ENCODE measurements around the gene FZD8. TPM values are rescaled to one million over a fixed set of nuclear protein-coding genes. Genes with fewer than 3 reads are reported as not detected.
A peak's percentile ranks its signal among the peaks of the same experiment; 100 is the strongest.

Gene FZD8
- total RNA-seq, 1 experiment from 2014 or later: 50.5 TPM

DNA sequence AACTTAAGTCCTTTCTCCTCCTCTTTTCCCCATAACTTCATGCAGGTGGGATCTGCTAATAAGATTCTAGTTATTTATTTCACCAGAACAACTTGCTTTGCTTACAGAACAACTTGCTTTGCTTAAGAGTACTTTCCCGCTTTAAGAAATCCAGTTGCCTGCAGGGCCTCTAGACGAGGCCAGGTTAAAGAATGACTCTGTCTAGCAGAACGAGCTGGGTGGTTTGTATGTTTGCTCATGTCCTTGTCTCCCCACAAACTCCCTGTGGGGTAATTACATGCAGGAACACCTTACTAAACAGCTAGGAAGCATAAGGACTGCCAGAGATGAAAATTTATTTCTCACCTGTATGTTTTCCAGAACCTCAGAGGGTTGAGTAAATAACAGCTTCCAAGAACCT lies 8.8 kb upstream of the FZD8 start:
- Histone ChIP-seq H3K27ac (ENCODE audit: low read depth, low read length, poor library complexity, severe bottlenecking) (no peak overlapping the region), H3K36me3 (ENCODE audit: insufficient read depth, low read length, poor library complexity, severe bottlenecking) (no peaks in the 10 kb centered on the region), H3K9me3 (ENCODE audit: low read depth, low read length, poor library complexity, severe bottlenecking) (no peaks in the 10 kb centered on the region), H3K27me3 (replicated peaks; ENCODE audit: insufficient read depth, low read depth, low read length, poor library complexity) (no peaks in the 10 kb centered on the region), H3K4me1 (ENCODE audit: insufficient read depth, low read length, poor library complexity, severe bottlenecking) (no peaks in the 10 kb centered on the region), H3K4me3 (ENCODE audit: low read depth, low read length, poor library complexity, severe bottlenecking) (no peak overlapping the region)
- intact Hi-C loops (cut with micrococcal nuclease; ENCODE audit: unreplicated experiment): no loop called here
- CTCF ChIA-PET: no interaction called here
- DNase-seq (ENCODE audit: low spot score): no peak
- TF ChIP-seq EZH2 (IDR thresholded peaks at IDR 0.05; ENCODE audit: borderline replicate concordance, low read depth, low read length, poor library complexity, severe bottlenecking): no peak
- TF ChIP-seq, protein P1, sequence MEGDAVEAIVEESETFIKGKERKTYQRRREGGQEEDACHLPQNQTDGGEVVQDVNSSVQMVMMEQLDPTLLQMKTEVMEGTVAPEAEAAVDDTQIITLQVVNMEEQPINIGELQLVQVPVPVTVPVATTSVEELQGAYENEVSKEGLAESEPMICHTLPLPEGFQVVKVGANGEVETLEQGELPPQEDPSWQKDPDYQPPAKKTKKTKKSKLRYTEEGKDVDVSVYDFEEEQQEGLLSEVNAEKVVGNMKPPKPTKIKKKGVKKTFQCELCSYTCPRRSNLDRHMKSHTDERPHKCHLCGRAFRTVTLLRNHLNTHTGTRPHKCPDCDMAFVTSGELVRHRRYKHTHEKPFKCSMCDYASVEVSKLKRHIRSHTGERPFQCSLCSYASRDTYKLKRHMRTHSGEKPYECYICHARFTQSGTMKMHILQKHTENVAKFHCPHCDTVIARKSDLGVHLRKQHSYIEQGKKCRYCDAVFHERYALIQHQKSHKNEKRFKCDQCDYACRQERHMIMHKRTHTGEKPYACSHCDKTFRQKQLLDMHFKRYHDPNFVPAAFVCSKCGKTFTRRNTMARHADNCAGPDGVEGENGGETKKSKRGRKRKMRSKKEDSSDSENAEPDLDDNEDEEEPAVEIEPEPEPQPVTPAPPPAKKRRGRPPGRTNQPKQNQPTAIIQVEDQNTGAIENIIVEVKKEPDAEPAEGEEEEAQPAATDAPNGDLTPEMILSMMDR (conservative IDR thresholded peaks at IDR 0.05; ENCODE audit: low read depth, low read length): no peak
- POLR2A ChIA-PET (ENCODE audit: low non-redundant PET): no interaction called here
- BruUV-seq (replicated peaks): no TSS peak

DNA sequence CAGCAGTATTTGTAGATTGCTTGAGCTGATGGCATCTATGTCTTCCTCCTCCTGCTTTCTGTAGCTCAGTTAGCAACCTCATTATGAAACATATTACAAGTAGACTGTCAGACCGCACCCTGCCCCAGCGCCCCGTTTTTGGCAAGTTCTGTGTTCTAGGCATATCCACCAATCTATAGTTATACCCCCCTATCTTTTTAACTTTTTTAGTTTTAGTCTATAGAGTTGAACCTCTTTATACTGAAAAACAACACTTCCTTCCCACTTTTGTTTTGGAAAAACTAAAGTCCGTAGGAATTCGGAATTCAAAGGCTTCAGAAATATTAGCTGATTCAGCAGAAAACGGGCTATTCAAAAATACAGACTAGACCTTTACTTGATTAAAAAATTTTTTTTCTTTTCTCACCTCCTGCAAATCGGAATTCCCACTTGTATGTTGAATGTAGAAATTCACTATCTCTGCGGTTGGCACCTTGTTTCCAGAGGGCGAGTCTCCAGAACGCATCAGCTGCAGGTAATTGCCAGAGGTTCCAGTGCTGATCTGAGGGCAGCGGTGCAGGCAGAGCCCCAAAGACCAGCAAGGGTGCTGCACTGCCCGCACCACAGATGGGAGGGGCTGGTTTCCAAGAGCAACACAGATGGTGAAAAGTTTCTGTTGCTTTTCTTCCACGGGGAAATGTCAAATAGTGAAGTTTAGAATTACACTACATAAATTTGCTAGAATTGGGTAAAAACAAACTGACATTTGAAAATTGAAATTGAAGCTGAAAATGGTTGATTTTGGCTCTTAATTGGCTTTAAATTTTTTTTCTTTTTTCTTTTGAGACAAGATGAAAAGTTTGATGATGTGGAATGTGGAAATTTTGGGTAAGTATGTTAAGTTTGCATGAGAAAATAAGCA lies 2.2 kb upstream of the FZD8 start:
- Histone ChIP-seq H3K4me1 (ENCODE audit: insufficient read depth, low read length, poor library complexity, severe bottlenecking) (peaks cover 9% of the 10 kb centered on the region), H3K27me3 (replicated peaks; ENCODE audit: insufficient read depth, low read depth, low read length, poor library complexity) (no peaks in the 10 kb centered on the region), H3K9me3 (ENCODE audit: low read depth, low read length, poor library complexity, severe bottlenecking) (no peaks in the 10 kb centered on the region), H3K4me3 (ENCODE audit: low read depth, low read length, poor library complexity, severe bottlenecking) (peak overlapping the region; percentile 88), H3K36me3 (ENCODE audit: insufficient read depth, low read length, poor library complexity, severe bottlenecking) (no peaks in the 10 kb centered on the region), H3K27ac (ENCODE audit: low read depth, low read length, poor library complexity, severe bottlenecking) (no peak overlapping the region)
- intact Hi-C loops (cut with micrococcal nuclease; ENCODE audit: unreplicated experiment): no loop called here
- TSS peak; percentile 44 for BruUV-seq (replicated peaks)
- no peak for TF ChIP-seq EZH2 (IDR thresholded peaks at IDR 0.05; ENCODE audit: borderline replicate concordance, low read depth, low read length, poor library complexity, severe bottlenecking)
- TF ChIP-seq, protein P1 (conservative IDR thresholded peaks at IDR 0.05; ENCODE audit: low read depth, low read length): no peak
- no peak for DNase-seq (ENCODE audit: low spot score)
- ChIA-PET POLR2A (ENCODE audit: low non-redundant PET) (no interaction called here), CTCF (interaction anchor here (0.5 kb wide), 1 partner anchor 382 kb away, joined by 6 read pairs; no protein-coding TSS in a partner anchor)

DNA sequence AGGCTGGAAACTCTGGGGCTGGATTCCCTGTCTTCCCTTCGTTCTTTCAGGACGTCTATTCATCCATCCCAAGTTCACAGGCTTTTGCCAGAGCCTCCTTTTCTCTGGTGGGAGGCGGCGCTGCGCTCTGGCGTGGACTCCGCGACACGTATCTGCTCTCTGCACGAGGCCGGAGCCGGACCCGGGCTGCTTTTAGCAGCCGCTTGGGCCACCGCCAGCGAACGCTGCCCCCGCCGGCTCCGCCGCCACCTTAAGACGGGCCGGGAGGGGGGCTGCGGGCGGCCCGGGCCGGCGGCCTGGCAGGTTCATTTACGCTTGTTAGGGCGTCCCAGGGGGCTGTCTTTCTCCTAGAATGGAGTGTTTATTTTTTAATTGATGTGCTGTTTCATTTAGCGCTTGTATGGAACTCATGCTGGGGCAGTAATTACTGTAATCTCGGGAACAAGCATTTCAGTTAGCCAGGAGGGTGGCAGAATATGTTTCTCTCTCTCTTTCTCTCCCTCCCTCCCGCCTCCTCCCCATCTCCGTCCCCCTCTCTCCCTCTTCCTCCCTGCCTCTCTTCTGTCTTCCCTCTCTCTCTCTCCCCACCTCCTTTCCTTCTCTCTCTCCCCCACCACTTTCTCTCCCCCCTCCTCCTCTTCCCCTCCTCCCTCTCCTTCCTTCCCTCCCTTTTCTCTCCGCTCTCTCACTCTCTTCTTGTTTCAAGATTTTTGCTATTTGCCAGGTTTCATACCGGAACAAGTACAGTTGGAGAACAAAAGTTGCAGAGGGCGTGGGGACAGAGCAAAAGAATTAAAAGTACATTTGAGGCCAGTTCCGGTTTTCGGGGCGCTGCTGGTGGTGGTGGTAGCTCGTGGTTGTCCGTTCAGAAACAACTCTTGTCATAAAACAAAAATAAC lies 1.3 kb upstream of the FZD8 start:
- H3K27me3 ChIP-seq (replicated peaks; ENCODE audit: insufficient read depth, low read depth, low read length, poor library complexity): no peaks in the 10 kb centered on the region
- DNase-seq (ENCODE audit: low spot score): peak; percentile 71
- peaks cover 4% of the 10 kb centered on the region for H3K36me3 ChIP-seq (ENCODE audit: insufficient read depth, low read length, poor library complexity, severe bottlenecking)
- intact Hi-C loops (cut with micrococcal nuclease; ENCODE audit: unreplicated experiment): no loop called here
- H3K4me3 ChIP-seq (ENCODE audit: low read depth, low read length, poor library complexity, severe bottlenecking): peak overlapping the region; percentile 88
- H3K9me3 ChIP-seq (ENCODE audit: low read depth, low read length, poor library complexity, severe bottlenecking): no peaks in the 10 kb centered on the region
- no TSS peak for BruUV-seq (replicated peaks)
- TF ChIP-seq EZH2 (IDR thresholded peaks at IDR 0.05; ENCODE audit: borderline replicate concordance, low read depth, low read length, poor library complexity, severe bottlenecking): no peak
- TF ChIP-seq, protein P1 (conservative IDR thresholded peaks at IDR 0.05; ENCODE audit: low read depth, low read length): no peak
- CTCF ChIA-PET: interaction anchor here (0.5 kb wide), 1 partner anchor 382 kb away, joined by 6 read pairs; no protein-coding TSS in a partner anchor
- peaks cover 9% of the 10 kb centered on the region for H3K4me1 ChIP-seq (ENCODE audit: insufficient read depth, low read length, poor library complexity, severe bottlenecking)
- H3K27ac ChIP-seq (ENCODE audit: low read depth, low read length, poor library complexity, severe bottlenecking): peak overlapping the region; percentile 33
- POLR2A ChIA-PET (ENCODE audit: low non-redundant PET): no interaction called here

All from A673 (cell line).